NCI-H524 treated with DMSO at 0.1 percent for 48 hours (cell line): ENCODE measurements around the gene HEATR9.

Experiments
- DNase-seq: peaks from one replicate; lab custom pipeline; 2025; lab: John Stamatoyannopoulos, UW

HEATR9 gene

GRCh38 chr17:35864853-35865252 is 3.8 kb downstream of the HEATR9 start:
- DNase-seq: no peak

DNA sequence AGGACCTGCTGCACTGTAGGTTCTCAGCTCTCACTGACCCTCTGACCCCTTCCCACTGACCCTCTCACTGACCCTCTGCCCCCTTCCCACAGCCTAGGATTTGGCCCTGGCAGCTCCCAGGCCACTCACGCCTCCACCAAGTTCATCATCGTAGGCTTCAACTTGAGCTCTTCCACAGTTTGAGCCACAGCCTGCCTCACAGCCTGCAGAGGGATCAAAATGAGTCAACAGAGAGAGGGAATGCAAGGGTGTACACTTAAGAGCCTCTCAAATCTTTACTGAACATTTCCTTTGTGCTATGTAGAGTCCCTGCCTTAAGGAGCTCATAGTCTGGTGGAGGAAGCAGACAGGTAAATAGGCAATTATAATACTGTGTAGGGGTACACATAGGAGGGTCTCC is 12.1 kb downstream of the HEATR9 start:
- DNase-seq: no peak

DNA sequence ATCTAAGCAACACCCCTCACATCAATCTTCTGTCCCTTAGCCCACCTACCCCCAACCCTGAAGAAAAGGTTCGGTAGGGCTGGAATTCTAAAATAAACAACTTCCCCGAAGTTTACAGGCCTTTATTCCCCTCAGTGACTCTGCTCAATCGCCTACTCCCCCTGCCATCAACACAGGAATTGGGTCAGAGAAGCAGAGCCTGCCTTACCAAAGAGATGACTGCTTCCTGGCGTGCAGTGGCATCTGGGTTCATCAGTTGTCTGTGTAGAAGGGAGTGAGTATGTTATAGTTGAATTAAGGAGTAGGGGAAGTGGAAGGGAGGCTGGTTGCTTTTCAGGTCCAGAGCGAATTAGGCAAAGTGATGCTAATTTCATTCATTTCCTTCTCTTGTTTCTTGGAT is 12.7 kb downstream of the HEATR9 start:
- DNase-seq: no peak

DNA sequence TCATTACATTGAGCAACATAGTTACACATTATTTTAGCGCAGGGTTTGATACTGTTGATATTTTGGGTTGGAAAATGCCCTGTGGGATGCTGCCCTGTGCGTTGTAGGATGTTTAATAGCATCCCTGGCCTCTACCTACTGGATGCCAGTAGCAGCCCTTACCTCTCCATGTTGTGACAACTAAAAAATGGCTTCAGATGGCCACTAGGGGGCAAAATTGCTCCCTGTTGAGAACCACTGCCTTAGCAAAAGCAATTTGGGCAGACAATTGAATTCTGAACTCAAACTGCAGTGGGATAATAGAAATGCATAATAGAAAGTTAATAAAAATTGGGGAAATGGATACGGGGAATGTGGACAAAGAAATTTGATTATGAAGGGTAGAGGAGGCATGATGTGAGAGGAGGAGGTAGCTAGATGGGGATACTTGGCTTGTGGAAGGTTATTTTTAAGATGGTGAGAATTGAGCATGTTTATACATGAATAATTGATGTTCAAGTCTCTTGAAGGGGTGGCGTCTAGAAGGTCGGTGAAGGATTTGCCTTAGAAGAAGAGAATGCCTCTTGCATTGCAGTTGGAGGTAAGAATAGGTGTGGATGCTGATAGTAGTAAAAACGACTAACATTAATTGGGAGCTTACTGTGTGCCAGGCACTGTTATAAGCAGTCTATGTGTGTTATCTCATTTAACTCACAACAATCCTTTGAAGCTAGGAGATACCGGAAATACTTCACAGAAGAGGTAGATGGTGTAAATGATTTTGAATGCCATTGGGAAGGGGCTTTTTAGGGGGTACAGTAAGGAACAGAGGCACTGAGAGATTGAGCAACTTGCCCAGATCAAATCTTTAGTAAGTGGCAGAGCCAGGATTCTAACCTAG is 19.0 kb downstream of the HEATR9 start:
- peak; percentile 2 for DNase-seq

DNA sequence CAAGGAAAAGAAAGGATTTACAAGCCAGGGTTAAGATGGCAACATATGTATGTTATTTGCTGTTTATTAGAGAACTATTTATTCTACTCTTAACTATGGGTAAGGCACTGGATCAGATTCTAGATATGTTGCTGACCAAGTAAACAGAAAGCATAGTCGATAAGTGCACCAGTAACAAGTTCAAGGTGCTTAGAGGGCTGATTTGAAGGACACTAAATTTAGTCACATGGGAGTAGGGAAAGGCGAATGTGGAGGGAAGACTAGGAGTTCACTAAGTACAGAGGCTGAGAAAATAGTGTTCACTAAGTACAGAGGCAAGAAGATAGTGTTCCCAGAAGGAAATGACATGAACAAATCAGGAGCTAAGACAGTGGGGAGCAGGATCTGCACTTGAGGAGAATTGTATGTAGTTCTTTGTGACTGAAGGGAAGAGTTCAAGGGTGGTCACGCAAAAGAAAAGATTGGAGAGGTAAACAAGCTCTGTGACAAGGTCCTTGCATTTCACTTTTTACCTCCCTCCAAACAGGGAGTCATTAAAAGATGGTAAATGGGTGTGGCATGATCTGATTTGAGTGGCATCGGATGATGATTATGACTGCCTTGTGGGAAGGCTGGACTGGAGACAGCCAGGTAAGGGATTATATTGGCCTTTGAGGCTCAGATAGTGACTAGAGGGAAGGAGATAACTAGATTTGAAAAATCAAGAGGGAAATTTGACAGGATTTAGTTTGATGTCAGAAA is 20.9 kb downstream of the HEATR9 start:
- DNase-seq: no peak

DNA sequence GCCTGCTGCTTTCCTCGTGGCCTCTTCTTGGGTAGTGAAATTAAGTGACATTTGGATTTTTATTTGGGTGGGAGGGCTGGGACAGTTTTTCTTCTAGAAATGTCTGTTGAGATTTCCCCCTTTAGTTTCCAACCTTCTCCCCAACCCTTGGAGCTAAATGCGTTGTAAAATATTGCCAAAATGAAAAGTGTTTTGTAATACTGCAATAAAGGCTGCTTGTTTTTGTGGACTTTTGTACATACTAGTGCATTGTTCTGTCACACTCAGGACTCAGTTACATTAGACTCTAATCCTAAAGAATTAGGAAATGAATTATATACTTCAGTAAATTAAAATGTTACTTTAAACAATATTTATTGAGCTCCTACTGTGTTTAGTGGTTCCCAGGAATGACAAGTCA is 21.7 kb downstream of the HEATR9 start:
- no peak for DNase-seq

GRCh38 chr17:35846055-35846809 is 22.5 kb downstream of the HEATR9 start:
- no peak for DNase-seq

- DNase-seq: no peak
These were observed 24.1 kb downstream of the HEATR9 start for GRCh38 chr17:35844547-35844946.

DNA sequence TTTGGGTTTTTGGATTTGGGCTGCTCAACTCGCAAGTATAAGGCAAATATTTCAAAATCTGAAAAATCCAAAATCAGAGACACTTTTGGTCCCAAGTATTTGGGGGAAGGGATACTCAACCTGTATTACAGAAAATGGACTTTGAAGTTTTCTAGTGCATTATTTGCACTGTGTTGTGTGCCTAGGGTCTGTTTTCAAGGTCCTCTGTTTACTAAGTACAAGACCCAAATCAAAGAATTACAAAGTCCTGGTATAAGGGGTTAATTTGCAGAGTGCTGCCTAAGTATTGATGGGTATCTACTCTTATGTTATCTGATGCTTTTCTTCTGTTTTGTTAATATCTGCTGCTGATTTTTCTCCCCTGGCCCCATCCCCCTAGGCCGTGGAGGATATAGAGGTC is 25.0 kb downstream of the HEATR9 start:
- no peak for DNase-seq

DNA sequence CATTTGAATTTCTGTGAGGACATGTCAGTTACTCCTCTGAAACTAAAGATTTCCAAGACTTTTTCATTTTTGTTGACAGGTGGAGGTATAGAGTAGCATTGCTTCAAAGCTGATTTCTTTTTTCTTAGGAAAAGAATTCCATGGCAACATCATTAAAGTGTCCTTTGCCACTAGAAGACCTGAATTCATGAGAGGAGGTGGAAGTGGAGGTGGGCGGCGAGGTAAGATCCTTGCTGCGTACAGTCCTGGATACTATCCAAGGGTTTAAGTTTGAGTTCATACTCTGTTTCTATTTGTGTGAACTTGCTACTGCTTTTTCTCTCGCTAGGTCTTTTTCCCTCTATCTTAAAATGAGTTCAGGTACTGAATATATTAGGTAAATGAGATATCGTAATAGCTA is 26.5 kb downstream of the HEATR9 start:
- DNase-seq: no peak

- DNase-seq: no peak
These were observed 27.2 kb downstream of the HEATR9 start for GRCh38 chr17:35841505-35841904.

DNA sequence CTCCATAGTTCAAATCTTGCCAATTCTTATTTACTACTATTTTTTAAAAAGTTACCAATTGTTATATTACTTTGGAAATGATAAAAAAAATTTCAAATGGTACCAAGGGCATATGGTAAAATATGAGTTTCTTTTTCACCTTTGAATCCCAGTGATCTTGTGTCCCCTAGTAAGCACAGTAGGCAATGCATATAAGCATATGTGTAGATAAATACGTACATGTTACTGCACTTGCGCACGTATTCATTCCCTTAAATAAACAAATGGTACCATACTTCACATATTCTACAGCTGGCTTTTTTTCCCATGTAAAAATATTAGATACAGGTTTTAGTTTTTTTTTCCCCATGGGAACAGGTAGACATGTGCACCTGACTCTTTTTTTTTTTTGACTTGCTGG is 27.6 kb downstream of the HEATR9 start:
- no peak for DNase-seq

DNA sequence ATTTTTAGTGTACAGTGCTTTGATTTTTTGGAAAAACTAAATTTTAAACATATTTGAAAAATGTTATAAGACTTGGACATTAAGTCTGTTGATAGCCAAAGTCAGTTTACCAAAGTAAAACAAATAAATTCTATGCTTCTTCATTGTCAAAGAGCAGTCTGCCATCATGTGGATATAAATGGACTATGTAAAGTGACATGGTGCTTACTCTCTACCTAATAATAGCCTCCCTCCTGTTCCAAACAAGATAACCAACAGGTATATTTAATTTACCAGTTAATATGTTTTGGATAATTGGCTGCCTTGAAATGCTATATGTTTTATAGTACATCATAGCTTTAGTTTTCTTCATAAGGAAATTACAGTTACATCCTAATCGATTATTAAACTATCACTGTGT is 43.5 kb downstream of the HEATR9 start:
- DNase-seq: no peak

GRCh38 chr17:35821308-35821707 is 47.4 kb downstream of the HEATR9 start:
- no peak for DNase-seq

- DNase-seq: no peak
These were observed 49.2 kb downstream of the HEATR9 start for GRCh38 chr17:35819455-35819854.

- DNase-seq: no peak
These were observed 51.5 kb downstream of the HEATR9 start for GRCh38 chr17:35817196-35817595.

- DNase-seq: no peak
These were observed 52.0 kb downstream of the HEATR9 start for GRCh38 chr17:35816723-35817122.

DNA sequence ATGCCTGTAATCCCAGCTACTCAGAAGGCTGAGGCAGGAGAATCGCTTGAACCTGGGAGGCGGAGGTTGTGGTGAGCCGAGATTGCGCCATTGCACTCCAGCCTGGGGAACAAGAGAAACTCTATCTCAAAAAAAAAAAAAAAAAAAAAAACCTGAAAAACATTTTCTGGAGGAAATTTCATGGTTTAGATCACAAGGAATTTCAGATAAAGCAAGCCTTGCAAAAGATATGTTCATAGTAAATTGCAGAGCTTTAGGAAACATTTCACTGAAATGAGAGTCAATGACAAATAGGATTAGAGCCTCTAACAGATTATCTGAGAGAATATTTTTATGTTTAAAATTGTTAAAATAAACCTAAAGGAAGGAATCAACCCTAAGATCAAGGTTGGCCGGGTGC is 56.2 kb downstream of the HEATR9 start:
- DNase-seq: no peak

DNA sequence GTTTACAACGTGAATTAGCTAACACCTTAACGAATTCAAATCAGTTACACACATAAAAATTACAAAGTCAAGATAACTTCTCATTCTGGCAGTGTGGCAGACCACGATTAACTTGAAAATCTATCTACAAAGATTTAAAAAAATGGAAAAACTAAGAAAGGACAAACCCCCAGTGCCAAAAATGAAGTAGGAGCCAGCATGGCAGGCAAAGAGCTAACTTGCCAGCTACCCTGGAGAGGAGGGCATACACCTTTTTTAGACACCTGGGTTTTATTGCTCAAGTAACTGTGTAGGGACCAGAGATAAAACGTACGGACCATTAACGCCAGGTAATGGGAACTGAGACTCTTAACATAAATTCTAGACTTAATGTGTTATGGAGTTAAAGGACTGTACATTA is 56.9 kb downstream of the HEATR9 start:
- DNase-seq: no peak

- no peak for DNase-seq
These were observed 58.7 kb downstream of the HEATR9 start for GRCh38 chr17:35809855-35810461.

GRCh38 chr17:35808962-35809854 is 59.5 kb downstream of the HEATR9 start, which contains the start of gene TAF15:
Gene TAF15 (plus strand): TSS chr17:35809484. CDS start chr17:35809570, 86 bp downstream.
- DNase-seq: peak; percentile 80
